ENCODE results near the gene PDZD4. TPM values are rescaled to one million over a fixed set of nuclear protein-coding genes. Genes with fewer than 3 reads are reported as not detected.

PDZD4 gene
- total RNA-seq, 1 experiment from 2014 or later, result 0.26 TPM

GRCh38 chrX:153786669-153787068 is 43.7 kb downstream of the PDZD4 start:
- intact Hi-C loops (cut with micrococcal nuclease), result no loop called here
- no peak overlapping the region for H3K4me3 ChIP-seq (ENCODE audit: low read length)
- no peaks in the 10 kb centered on the region for H3K9me3 ChIP-seq (ENCODE audit: low read length)
- H3K27ac ChIP-seq (ENCODE audit: low read length), result no peak overlapping the region
- no peaks in the 10 kb centered on the region for H3K4me1 ChIP-seq (ENCODE audit: insufficient read depth, low read length)
- DNase-seq (no peak), ATAC-seq (no peak)
- no peaks in the 10 kb centered on the region for H3K9me2 ChIP-seq (replicated peaks; ENCODE audit: low read length)
- peaks cover 15% of the 10 kb centered on the region for H3K79me2 ChIP-seq (ENCODE audit: low read length)
- no peak overlapping the region for H3K9ac ChIP-seq (ENCODE audit: low read length)
- H2AFZ ChIP-seq (ENCODE audit: low read length), result no peak overlapping the region
- ChIA-PET POLR2A (ENCODE audit: unreplicated experiment) (no interaction called here), CTCF (no interaction called here)
- TF ChIP-seq, protein P1, sequence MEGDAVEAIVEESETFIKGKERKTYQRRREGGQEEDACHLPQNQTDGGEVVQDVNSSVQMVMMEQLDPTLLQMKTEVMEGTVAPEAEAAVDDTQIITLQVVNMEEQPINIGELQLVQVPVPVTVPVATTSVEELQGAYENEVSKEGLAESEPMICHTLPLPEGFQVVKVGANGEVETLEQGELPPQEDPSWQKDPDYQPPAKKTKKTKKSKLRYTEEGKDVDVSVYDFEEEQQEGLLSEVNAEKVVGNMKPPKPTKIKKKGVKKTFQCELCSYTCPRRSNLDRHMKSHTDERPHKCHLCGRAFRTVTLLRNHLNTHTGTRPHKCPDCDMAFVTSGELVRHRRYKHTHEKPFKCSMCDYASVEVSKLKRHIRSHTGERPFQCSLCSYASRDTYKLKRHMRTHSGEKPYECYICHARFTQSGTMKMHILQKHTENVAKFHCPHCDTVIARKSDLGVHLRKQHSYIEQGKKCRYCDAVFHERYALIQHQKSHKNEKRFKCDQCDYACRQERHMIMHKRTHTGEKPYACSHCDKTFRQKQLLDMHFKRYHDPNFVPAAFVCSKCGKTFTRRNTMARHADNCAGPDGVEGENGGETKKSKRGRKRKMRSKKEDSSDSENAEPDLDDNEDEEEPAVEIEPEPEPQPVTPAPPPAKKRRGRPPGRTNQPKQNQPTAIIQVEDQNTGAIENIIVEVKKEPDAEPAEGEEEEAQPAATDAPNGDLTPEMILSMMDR (conservative IDR thresholded peaks at IDR 0.05; ENCODE audit: low read depth, low read length), result no peak
- TF ChIP-seq EZH2 (IDR thresholded peaks at IDR 0.05; ENCODE audit: low read length, unreplicated experiment) (no peak), EZH2phosphoT487 (IDR thresholded peaks at IDR 0.05; ENCODE audit: borderline replicate concordance, low read length) (no peak)
- no peaks in the 10 kb centered on the region for H3F3A ChIP-seq (ENCODE audit: low read length, unreplicated experiment)
- H3K36me3 ChIP-seq (ENCODE audit: low read depth, low read length), result no peaks in the 10 kb centered on the region
- no peaks in the 10 kb centered on the region for H3K27me3 ChIP-seq (ENCODE audit: low read length)
- BruUV-seq (replicated peaks), result no TSS peak
- H4K20me1 ChIP-seq (ENCODE audit: low read length), result no peaks in the 10 kb centered on the region; the same call in 1 of the 2 replicates
- no peak overlapping the region for H3K4me2 ChIP-seq (ENCODE audit: low read length)

- no peak for DNase-seq
- no peak overlapping the region for H3K27ac ChIP-seq (ENCODE audit: low read length)
- no peaks in the 10 kb centered on the region; the same call in 1 of the 2 replicates for H4K20me1 ChIP-seq (ENCODE audit: low read length)
- no peaks in the 10 kb centered on the region for H3K9me3 ChIP-seq (ENCODE audit: low read length)
- CTCF ChIA-PET, result no interaction called here
- no peak overlapping the region for H3K4me3 ChIP-seq (ENCODE audit: low read length)
- TF ChIP-seq EZH2 (IDR thresholded peaks at IDR 0.05; ENCODE audit: low read length, unreplicated experiment) (no peak), EZH2phosphoT487 (IDR thresholded peaks at IDR 0.05; ENCODE audit: borderline replicate concordance, low read length) (no peak)
- TF ChIP-seq, protein P1 (conservative IDR thresholded peaks at IDR 0.05; ENCODE audit: low read depth, low read length), result no peak
- no peaks in the 10 kb centered on the region for H3K4me1 ChIP-seq (ENCODE audit: insufficient read depth, low read length)
- H3K79me2 ChIP-seq (ENCODE audit: low read length), result no peaks in the 10 kb centered on the region
- H3K9ac ChIP-seq (ENCODE audit: low read length), result no peak overlapping the region
- no peaks in the 10 kb centered on the region for H3K27me3 ChIP-seq (ENCODE audit: low read length)
- H3K9me2 ChIP-seq (replicated peaks; ENCODE audit: low read length), result no peaks in the 10 kb centered on the region
- H2AFZ ChIP-seq (ENCODE audit: low read length), result no peak overlapping the region
- H3K36me3 ChIP-seq (ENCODE audit: low read depth, low read length), result no peaks in the 10 kb centered on the region
- intact Hi-C loops (cut with micrococcal nuclease), result no loop called here
- H3K4me2 ChIP-seq (ENCODE audit: low read length), result no peak overlapping the region
- POLR2A ChIA-PET (ENCODE audit: unreplicated experiment), result no interaction called here
- H3F3A ChIP-seq (ENCODE audit: low read length, unreplicated experiment), result no peaks in the 10 kb centered on the region
- ATAC-seq, result no peak
- no TSS peak for BruUV-seq (replicated peaks)
Measured at GRCh38 chrX:153784325-153784967, 45.9 kb downstream of the PDZD4 start.

DNA sequence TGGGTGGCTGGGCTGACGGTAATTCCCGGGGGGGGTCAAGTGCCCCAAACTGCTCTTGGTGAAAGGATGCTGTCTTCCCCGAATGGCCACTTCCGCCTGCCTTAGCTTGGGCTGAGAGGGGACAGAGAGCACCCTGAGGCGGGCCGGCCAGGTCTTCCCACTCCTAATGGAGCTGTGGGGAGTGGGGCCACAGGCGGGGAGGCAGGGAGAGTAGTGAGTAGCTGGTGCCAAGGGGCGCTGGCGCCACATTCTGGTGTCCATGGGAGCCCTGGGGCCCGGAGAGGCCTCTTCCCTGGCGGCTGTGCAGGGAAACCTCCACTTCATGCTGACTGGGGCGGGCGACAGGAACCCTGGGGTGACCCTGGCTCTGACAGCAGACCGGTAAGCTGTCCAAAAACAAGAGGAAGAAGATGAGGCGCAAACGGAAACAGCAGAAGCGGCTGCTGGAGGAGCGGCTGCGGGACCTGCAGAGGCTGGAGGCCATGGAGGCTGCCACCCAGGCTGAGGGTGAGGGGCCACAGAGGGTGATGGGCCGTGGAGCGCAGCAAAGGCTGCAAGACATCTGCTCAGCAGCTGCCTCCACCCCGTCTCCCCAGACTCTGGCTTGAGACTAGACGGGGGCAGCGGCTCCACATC is 46.8 kb downstream of the PDZD4 start:
- Histone ChIP-seq H3K27ac (ENCODE audit: low read length) (no peak overlapping the region), H3K79me2 (ENCODE audit: low read length) (no peaks in the 10 kb centered on the region), H3K9me3 (ENCODE audit: low read length) (no peaks in the 10 kb centered on the region), H3K9me2 (replicated peaks; ENCODE audit: low read length) (no peaks in the 10 kb centered on the region), H2AFZ (ENCODE audit: low read length) (no peak overlapping the region), H3K27me3 (ENCODE audit: low read length) (no peaks in the 10 kb centered on the region), H3K9ac (ENCODE audit: low read length) (no peak overlapping the region), H3F3A (ENCODE audit: low read length, unreplicated experiment) (no peaks in the 10 kb centered on the region), H3K4me1 (ENCODE audit: insufficient read depth, low read length) (no peaks in the 10 kb centered on the region), H3K4me2 (ENCODE audit: low read length) (no peak overlapping the region), H4K20me1 (ENCODE audit: low read length) (no peaks in the 10 kb centered on the region), H3K4me3 (ENCODE audit: low read length) (no peak overlapping the region), H3K36me3 (ENCODE audit: low read depth, low read length) (no peaks in the 10 kb centered on the region)
- no peak for DNase-seq
- ATAC-seq, result no peak
- no TSS peak for BruUV-seq (replicated peaks)
- intact Hi-C loops (cut with micrococcal nuclease), result no loop called here
- TF ChIP-seq EZH2phosphoT487 (IDR thresholded peaks at IDR 0.05; ENCODE audit: borderline replicate concordance, low read length) (no peak), EZH2 (IDR thresholded peaks at IDR 0.05; ENCODE audit: low read length, unreplicated experiment) (no peak)
- TF ChIP-seq, protein P1 (conservative IDR thresholded peaks at IDR 0.05; ENCODE audit: low read depth, low read length), result no peak
- CTCF ChIA-PET, result no interaction called here
- POLR2A ChIA-PET (ENCODE audit: unreplicated experiment), result no interaction called here
